WERI-Rb-1 (cell line): ENCODE results near the gene LBH.

Source experiments
- DNase-seq: peaks from one replicate; pipeline ENCODE4 v3.0.0-alpha.2; 2020
- H3K27ac ChIP-seq: fragments of 250-450 bp; sonication (Bioruptor Pico); 2 replicates; pipeline ENCODE4 v1.5.1; 2020; ENCODE audit warnings: mild to moderate bottlenecking, moderate library complexity
- H3K27me3 ChIP-seq: fragments of 250-450 bp; sonication (Bioruptor Pico); 2 replicates; pipeline ENCODE4 v1.5.1; 2021; ENCODE audit warnings: mild to moderate bottlenecking, low read depth, moderate library complexity; ENCODE audit not compliant: insufficient read depth, severe bottlenecking
- H3K36me3 ChIP-seq: fragments of 250-450 bp; sonication (Bioruptor Pico); 2 replicates; pipeline ENCODE4 v1.5.1; 2020; ENCODE audit warnings: mild to moderate bottlenecking, moderate library complexity
- H3K4me3 ChIP-seq: 2 replicates; pipeline ENCODE4 v1.5.1; 2011; ENCODE audit warnings: low read depth, mild to moderate bottlenecking, control low read depth, low read length
- H3K9me3 ChIP-seq: fragments of 250-450 bp; sonication (Bioruptor Pico); 2 replicates; pipeline ENCODE4 v1.5.1; 2021; ENCODE audit warnings: mild to moderate bottlenecking, moderate library complexity; ENCODE audit not compliant: severe bottlenecking
- CTCF ChIP-seq: IDR thresholded peaks from 2 replicates; pipeline ENCODE4 v1.5.1; 2011; ENCODE audit warnings: low read depth, mild to moderate bottlenecking, control low read depth, inconsistent platforms, low read length

Gene LBH

GRCh38 chr2:30253873-30254684 is 22.7 kb downstream of the LBH start:
- Histone ChIP-seq H3K4me3 (no peak overlapping the region), H3K36me3 (peaks cover 5% of the 10 kb centered on the region), H3K27me3 (no peaks in the 10 kb centered on the region), H3K9me3 (no peaks in the 10 kb centered on the region), H3K27ac (no peak overlapping the region)
- no peak for TF ChIP-seq CTCF
- no peak for DNase-seq

DNA sequence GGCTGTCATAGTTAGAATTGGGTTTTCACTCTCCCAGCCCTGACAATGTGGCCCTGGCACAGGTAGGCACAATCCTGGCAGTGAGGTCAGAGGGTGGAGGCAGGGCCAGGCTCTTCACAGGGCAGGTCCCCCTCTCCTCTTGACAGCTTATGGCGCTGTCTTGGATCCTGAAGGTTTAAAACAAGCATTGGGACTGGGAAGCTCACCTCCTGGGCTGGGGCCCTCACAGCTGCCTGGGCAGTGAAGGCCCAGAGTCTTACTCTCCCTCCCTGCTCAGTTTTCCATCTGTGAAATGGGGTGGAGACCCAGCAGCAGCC is 23.3 kb downstream of the LBH start:
- H3K9me3 ChIP-seq: no peaks in the 10 kb centered on the region
- H3K4me3 ChIP-seq: no peak overlapping the region
- H3K27ac ChIP-seq: no peak overlapping the region
- peaks cover 8% of the 10 kb centered on the region for H3K36me3 ChIP-seq
- H3K27me3 ChIP-seq: no peaks in the 10 kb centered on the region
- no peak for DNase-seq
- TF ChIP-seq CTCF: no peak

DNA sequence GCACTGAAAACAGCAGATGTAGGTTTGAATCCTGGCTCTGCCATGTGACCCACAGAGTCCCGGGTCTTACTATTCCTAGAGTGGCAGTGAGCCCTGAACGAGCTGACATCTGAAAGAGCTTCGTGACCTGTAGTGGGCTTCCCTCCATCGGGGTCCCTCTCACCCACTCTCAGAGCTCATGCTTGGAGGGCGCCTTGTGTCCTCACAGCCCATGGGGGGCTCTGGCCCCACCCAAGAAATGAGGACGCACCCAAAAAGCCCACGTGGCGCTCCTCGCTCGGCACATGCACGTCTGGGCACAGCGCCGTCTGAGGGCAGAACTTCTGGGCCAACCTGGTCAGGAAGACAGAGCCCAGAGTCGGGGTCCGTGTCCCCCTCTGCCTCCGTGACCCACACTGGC is 23.7 kb downstream of the LBH start:
- H3K9me3 ChIP-seq: no peaks in the 10 kb centered on the region
- TF ChIP-seq CTCF: 0 out of 2 replicates have a peak, but pooled peaks have one; percentile 0
- H3K27ac ChIP-seq: peak overlapping the region; percentile 71
- H3K27me3 ChIP-seq: no peaks in the 10 kb centered on the region
- peak overlapping the region; percentile 19; the same call in 1 of the 2 replicates for H3K4me3 ChIP-seq
- DNase-seq: peak; percentile 40
- peaks cover 8% of the 10 kb centered on the region for H3K36me3 ChIP-seq

DNA sequence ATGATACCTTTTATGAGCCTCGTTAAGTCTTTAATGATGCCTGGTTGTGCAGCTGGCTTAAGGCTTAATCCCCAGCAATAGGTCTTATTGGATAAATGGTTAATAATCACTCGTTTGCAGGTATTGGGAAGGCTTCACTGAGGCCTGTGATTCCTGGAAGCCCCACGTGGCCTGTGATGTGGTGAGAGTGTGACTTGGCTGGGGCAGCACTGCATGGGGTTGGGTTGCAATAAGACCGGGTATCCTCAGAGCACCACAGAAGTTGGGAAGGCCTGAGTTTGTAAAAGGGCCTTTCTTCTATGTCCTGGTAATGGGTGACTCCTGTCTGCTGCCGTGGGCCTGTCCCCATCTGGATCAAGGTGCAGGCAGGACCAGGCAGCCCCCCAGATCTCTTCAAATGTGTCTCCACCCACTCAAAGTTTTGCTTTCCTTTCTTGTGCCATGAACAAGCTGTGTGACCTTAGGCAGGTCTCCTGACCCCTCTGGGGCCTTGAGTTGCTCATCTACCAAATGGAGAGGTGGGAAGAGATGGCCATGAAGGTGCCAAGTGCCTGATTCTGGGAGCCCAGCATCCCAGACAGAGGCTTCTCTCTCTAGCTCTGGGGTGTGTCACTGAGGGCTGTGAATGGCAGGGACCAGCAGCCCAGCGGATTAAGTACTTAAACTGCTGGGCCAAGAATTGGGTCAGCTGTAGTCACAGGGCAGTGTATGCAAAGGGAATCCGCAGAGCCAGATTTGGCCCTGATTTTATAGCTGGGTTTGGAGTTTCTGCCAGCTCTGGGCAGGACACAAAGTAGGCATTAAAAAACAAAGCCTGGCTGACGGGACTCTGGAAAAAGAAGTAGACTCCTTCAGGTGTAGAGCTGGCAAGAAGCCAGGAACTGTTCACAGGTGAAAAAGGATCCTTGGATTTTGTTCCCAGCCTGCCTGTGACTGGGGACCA is 24.4 kb downstream of the LBH start:
- no peak for TF ChIP-seq CTCF
- peak overlapping the region; percentile 19 for H3K4me3 ChIP-seq
- peak; percentile 93 for DNase-seq
- H3K36me3 ChIP-seq: peaks cover 8% of the 10 kb centered on the region
- no peaks in the 10 kb centered on the region for H3K27me3 ChIP-seq
- H3K27ac ChIP-seq: peak overlapping the region; percentile 71
- H3K9me3 ChIP-seq: no peaks in the 10 kb centered on the region

DNA sequence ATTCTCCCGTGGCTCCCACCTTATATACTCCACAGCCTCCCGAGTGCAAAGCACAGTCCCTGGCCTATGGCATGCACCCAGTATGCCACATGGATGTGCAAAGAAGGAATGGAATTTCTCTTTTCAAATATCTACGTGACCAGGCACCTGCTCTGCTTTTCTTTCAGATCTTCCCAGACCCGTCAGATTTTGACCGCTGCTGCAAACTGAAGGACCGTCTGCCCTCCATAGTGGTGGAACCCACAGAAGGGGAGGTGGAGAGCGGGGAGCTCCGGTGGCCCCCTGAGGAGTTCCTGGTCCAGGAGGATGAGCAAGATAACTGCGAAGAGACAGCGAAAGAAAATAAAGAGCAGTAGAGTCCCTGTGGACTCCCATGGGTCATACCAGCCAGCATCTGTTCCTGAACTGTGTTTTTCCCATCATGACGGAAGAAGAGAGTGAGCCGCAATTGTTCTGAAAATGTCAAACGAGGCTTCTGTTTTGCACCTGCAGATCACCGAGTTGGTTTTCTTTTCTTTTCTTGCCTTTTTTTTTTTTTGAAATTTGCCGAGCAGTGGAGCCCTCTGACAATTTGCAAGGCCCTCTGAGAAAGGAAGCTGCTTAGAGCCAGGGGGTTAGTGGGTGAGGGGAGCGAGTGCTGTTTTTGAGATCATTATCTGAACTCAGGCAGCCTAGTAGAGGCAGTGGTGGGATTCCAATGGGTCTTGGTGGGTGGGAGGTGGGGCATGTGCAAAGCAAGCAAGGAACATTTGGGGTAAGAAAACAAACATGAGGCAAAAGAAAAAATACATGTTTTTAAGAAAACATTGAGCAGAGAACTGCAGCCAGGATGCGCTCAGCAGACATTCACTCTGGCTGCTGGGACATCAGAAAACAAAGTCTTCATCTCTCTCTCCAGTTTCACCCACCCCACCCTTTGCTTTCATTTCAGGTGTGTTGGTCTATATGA is 26.2 kb downstream of the LBH start:
- H3K27ac ChIP-seq: peak overlapping the region; percentile 71
- no peak for TF ChIP-seq CTCF

More for the DNA sequence above, 26.2 kb downstream of the LBH start:
- H3K4me3 ChIP-seq: no peak overlapping the region
- no peaks in the 10 kb centered on the region for H3K27me3 ChIP-seq
- no peak for DNase-seq
- H3K9me3 ChIP-seq: peaks cover 4% of the 10 kb centered on the region
- peaks cover 8% of the 10 kb centered on the region for H3K36me3 ChIP-seq
